Measurements from ENCODE around the gene DNAAF8. TPM values are rescaled to one million over a fixed set of nuclear protein-coding genes. Genes with fewer than 3 reads are reported as not detected.

DNAAF8 gene
- total and polyA plus RNA-seq, 2 donors (not counting 3 experiments of a cell fraction or from before 2014, with no cell fraction given) = 0.58 to 1.0 TPM

DNA sequence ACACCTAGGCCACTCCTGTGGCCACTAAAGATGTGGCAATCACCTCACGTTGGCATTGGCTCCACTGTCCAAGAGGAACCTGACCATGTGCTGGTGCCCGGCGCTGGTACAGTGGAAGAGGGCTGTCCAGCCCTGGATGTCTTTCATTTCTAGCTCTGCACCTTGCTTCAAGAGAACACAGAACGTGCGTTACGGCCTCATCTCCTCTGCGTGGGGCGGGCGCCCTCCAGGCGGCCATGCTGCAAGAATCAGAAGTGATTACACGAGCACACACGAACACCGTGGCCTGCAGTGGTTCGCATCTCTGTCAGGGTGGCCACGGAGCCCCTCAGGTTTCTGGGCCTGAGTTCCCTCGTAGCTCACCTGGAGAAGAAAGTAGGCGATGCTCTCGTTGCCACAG is 7.7 kb upstream of the DNAAF8 start:
- Histone ChIP-seq H3K27me3 (ENCODE audit: control insufficient read depth in 2 of 2, insufficient read depth in 2 of 2, low read length in 2 of 2) (no peaks in the 10 kb centered on the region), H3K9me3 (replicated peaks; ENCODE audit: control insufficient read depth, insufficient read depth, low read length) (no peaks in the 10 kb centered on the region), H3K9me1 (replicated peaks; ENCODE audit: control insufficient read depth, extremely low read depth, insufficient read depth, low read length) (no peaks in the 10 kb centered on the region), H4K20me1 (replicated peaks; ENCODE audit: control insufficient read depth, extremely low read depth, insufficient read depth, low read length) (no peaks in the 10 kb centered on the region), H3K36me3 (ENCODE audit: control insufficient read depth in 2 of 2, extremely low read depth in 1 of 2, insufficient read depth in 2 of 2, low read length in 2 of 2) (peaks cover 6 to 27% of the 10 kb centered on the region in 2 experiments), H3K79me2 (ENCODE audit: control insufficient read depth, insufficient read depth, low read length) (no peaks in the 10 kb centered on the region), H3K4me2 (ENCODE audit: insufficient read depth, low read length) (no peak overlapping the region), H3K4me1 (ENCODE audit: control insufficient read depth, extremely low read depth, insufficient read depth, low read length) (no peaks in the 10 kb centered on the region), H3K9ac (replicated peaks; ENCODE audit: extremely low read depth, insufficient read depth, low read length) (no peak overlapping the region), H3K4me3 (replicated peaks in 1 of 3; ENCODE audit: insufficient read depth in 1 of 3, low read depth in 1 of 3, low read length in 3 of 3) (no peak overlapping the region), H3K27ac (ENCODE audit: insufficient read depth, low read depth, low read length) (no peak overlapping the region), H2AFZ (ENCODE audit: low read depth, low read length) (no peak overlapping the region)
- FAIRE-seq (no peak), DNase-seq (ENCODE audit: low read depth, low spot score) (no peak)
- dilution Hi-C loops (cut with MboI; ENCODE audit: extremely low pct_ligation_motif_present, low sequenced_read_pairs) = no loop called here
- ChIA-PET POLR2A (interaction anchor here (0.5 kb wide), 1 partner anchor 12 kb away, joined by 3 read pairs; no protein-coding TSS in a partner anchor), CTCF (no interaction called here)
- no TSS peak for BruUV-seq (replicated peaks)
- TF ChIP-seq FOS (IDR thresholded peaks at IDR 0.05; ENCODE audit: borderline replicate concordance, insufficient read depth, low read length) (no peak), POLR2A (IDR thresholded peaks at IDR 0.05; ENCODE audit: low read depth, low read length) (no peak)
- intact Hi-C loops (cut with micrococcal nuclease) = no loop called here

DNA sequence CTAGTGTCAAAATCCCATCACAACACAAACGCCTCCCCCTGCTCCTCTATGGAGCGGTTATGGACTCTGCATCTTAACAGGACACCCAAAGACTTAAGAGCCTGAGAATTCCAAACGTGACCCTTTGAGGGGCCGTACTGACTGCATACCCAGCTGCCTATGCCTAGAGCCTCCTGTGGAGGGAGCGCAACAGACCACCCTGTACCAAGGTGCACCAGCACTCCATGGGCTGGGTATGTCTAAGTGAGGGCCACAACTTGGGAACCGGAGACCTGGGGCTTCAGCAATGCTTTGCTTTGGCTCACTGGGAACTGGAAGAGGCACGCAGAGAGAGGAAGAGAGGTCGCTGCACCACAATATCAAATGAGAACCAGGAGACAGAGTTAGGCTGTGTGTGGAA is 5.7 kb upstream of the DNAAF8 start:
- Histone ChIP-seq H3K27ac (ENCODE audit: insufficient read depth, low read depth, low read length) (no peak overlapping the region), H3K27me3 (ENCODE audit: control insufficient read depth in 2 of 2, insufficient read depth in 2 of 2, low read length in 2 of 2) (no peaks in the 10 kb centered on the region), H3K4me1 (ENCODE audit: control insufficient read depth, extremely low read depth, insufficient read depth, low read length) (no peaks in the 10 kb centered on the region), H3K9ac (replicated peaks; ENCODE audit: extremely low read depth, insufficient read depth, low read length) (no peak overlapping the region), H3K36me3 (ENCODE audit: control insufficient read depth in 2 of 2, extremely low read depth in 1 of 2, insufficient read depth in 2 of 2, low read length in 2 of 2) (peaks cover 6 to 27% of the 10 kb centered on the region in 2 experiments), H3K9me1 (replicated peaks; ENCODE audit: control insufficient read depth, extremely low read depth, insufficient read depth, low read length) (no peaks in the 10 kb centered on the region), H3K4me3 (replicated peaks in 1 of 3; ENCODE audit: insufficient read depth in 1 of 3, low read depth in 1 of 3, low read length in 3 of 3) (no peak overlapping the region), H3K4me2 (ENCODE audit: insufficient read depth, low read length) (no peak overlapping the region), H2AFZ (ENCODE audit: low read depth, low read length) (no peak overlapping the region), H4K20me1 (replicated peaks; ENCODE audit: control insufficient read depth, extremely low read depth, insufficient read depth, low read length) (no peaks in the 10 kb centered on the region), H3K79me2 (ENCODE audit: control insufficient read depth, insufficient read depth, low read length) (peaks cover 7% of the 10 kb centered on the region), H3K9me3 (replicated peaks; ENCODE audit: control insufficient read depth, insufficient read depth, low read length) (no peaks in the 10 kb centered on the region)
- DNase-seq (ENCODE audit: low read depth, low spot score) (no peak), FAIRE-seq (no peak)
- ChIA-PET POLR2A (no interaction called here), CTCF (no interaction called here)
- dilution Hi-C loops (cut with MboI; ENCODE audit: extremely low pct_ligation_motif_present, low sequenced_read_pairs) = no loop called here
- intact Hi-C loops (cut with micrococcal nuclease) = no loop called here
- no peak for TF ChIP-seq POLR2A (IDR thresholded peaks at IDR 0.05; ENCODE audit: low read depth, low read length)
- TF ChIP-seq, protein P1, sequence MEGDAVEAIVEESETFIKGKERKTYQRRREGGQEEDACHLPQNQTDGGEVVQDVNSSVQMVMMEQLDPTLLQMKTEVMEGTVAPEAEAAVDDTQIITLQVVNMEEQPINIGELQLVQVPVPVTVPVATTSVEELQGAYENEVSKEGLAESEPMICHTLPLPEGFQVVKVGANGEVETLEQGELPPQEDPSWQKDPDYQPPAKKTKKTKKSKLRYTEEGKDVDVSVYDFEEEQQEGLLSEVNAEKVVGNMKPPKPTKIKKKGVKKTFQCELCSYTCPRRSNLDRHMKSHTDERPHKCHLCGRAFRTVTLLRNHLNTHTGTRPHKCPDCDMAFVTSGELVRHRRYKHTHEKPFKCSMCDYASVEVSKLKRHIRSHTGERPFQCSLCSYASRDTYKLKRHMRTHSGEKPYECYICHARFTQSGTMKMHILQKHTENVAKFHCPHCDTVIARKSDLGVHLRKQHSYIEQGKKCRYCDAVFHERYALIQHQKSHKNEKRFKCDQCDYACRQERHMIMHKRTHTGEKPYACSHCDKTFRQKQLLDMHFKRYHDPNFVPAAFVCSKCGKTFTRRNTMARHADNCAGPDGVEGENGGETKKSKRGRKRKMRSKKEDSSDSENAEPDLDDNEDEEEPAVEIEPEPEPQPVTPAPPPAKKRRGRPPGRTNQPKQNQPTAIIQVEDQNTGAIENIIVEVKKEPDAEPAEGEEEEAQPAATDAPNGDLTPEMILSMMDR (IDR thresholded peaks at IDR 0.05; ENCODE audit: extremely low read depth in 1 of 2, insufficient read depth in 1 of 2, low read depth in 1 of 2, low read length in 2 of 2) = no peak
- no peak for TF ChIP-seq MYC (IDR thresholded peaks at IDR 0.05; ENCODE audit: low read depth, low read length)
- no peak for TF ChIP-seq GATA2 (IDR thresholded peaks at IDR 0.05; ENCODE audit: insufficient read depth, insufficient read length, low read depth, low read length)
- no peak for TF ChIP-seq POLR2AphosphoS5 (IDR thresholded peaks at IDR 0.05; ENCODE audit: insufficient read depth, low read depth, low read length)
- TF ChIP-seq JUN (IDR thresholded peaks at IDR 0.05; ENCODE audit: borderline replicate concordance, insufficient read depth, insufficient read length, low read depth) = no peak
- BruUV-seq (replicated peaks) = no TSS peak

Measured in endothelial cell of umbilical vein (primary cell).